H1 (cell line): ENCODE results near the gene BZW1. TPM values are rescaled to one million over a fixed set of nuclear protein-coding genes. Genes with fewer than 3 reads are reported as not detected.

Experiments used
- EGR1 ChIP-seq: IDR thresholded peaks from 2 replicates; pipeline ENCODE4 v1.6.1; 2011; ENCODE audit warnings: low read depth, low read length, borderline replicate concordance
- EP300 ChIP-seq, 2 experiments: IDR thresholded peaks; 1 replicate in 1 of 2; 2 replicates in 1 of 2; pipeline ENCODE4 v1.6.1; 2011 to 2012; ENCODE audit warnings: low read depth in 2 of 2, low read length in 2 of 2, mild to moderate bottlenecking in 2 of 2, borderline replicate concordance in 1 of 2, inconsistent platforms in 1 of 2, moderate library complexity in 1 of 2
- NRF1 ChIP-seq: IDR thresholded peaks from 2 replicates; pipeline ENCODE4 v1.6.1; 2011; ENCODE audit warnings: mild to moderate bottlenecking, low read depth, low read length, improper control_type of control experiment
- SIN3A ChIP-seq, 2 experiments: IDR thresholded peaks in 1 of 2; conservative IDR thresholded peaks in 1 of 2; 2 replicates each; pipeline ENCODE4 v1.6.1; 2011 to 2012; ENCODE audit warnings: low read length in 2 of 2, improper control_type of control experiment in 1 of 2, low read depth in 1 of 2, mild to moderate bottlenecking in 1 of 2
- TEAD4 ChIP-seq: IDR thresholded peaks from 2 replicates; pipeline ENCODE4 v1.6.1; 2012; ENCODE audit warnings: low read depth, low read length, inconsistent platforms, mixed read lengths
- polyA plus RNA-seq, 7 experiments: library from polyadenylated mRNA; depleted of rRNA in 3 of 7; stranded (reverse) in 5 of 7; unstranded in 2 of 7; fragments of >200 nt in 5 of 7; fragments of 200-250 nt in 2 of 7; gene quantifications; 1 replicate in 5 of 7; 2 replicates in 1 of 7; 4 replicates in 1 of 7; pipeline versions ENCODE4 v1.2.1 to v1.2.3, GENCODE V29; 2011 to 2013; ENCODE audit warnings: missing spikeins in 2 of 7, mixed read lengths in 2 of 7
- total RNA-seq: library from RNA; stranded (reverse); fragmentation: NEBNext Ultra II Directional; extraction: Animal tissue kit (Norgen Biotek cat#: 25700); gene quantifications from 2 replicates; pipeline ENCODE4 v1.2.1, GENCODE V29; 2021

BZW1 gene
- total and polyA plus RNA-seq, 2 of the 8 experiments (the other 6 are each of a cell fraction or from before 2014, with no cell fraction given), result 152 to 335 TPM

DNA sequence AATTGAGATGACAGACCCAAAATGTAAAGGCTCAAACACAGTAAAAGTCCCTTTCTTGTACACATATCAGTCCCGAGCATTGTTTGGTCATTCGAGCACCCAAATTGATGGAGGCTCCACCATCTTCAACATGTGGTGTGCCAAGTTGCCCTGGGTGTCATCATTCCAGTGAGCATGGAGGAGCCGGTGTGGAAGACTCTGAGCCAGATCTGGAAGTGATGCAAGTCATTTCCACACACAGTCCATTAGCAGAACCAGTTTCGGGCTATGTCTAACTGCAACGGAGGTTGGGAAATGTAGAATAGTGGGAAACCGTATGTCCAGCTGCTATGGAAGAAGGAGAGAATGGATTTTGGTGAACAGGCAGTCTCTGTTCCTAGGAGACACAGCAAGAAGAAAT, 40.9 kb upstream of the BZW1 start (continued):
- TF ChIP-seq SIN3A (conservative IDR thresholded peaks at IDR 0.05 in 1 of 2, IDR thresholded peaks at IDR 0.05 in 1 of 2; ENCODE audit: low read depth in 1 of 2, low read length in 2 of 2) (no peak), TEAD4 (no peak), EGR1 (no peak), NRF1 (no peak), EP300 (IDR thresholded peaks at IDR 0.05; ENCODE audit: borderline replicate concordance in 1 of 2, low read depth in 2 of 2, low read length in 2 of 2) (no peak)
